Activated T-cell treated with anti-CD3 and anti-CD28 coated beads for 24 hours (primary cell): ENCODE results near the gene FAAP20.

Experiments used
- DNase-seq: peaks from one replicate; pipeline ENCODE4 v3.0.0-alpha.2; 2020; ENCODE audit warnings: low read depth

FAAP20 gene

GRCh38 chr1:2229911-2230731 lies 35.5 kb upstream of the FAAP20 start:
- no peak for DNase-seq

GRCh38 chr1:2229037-2229864 lies 34.7 kb upstream of the FAAP20 start:
- DNase-seq = peak; percentile 30

- DNase-seq = no peak
These were observed 34.1 kb upstream of the FAAP20 start for GRCh38 chr1:2228694-2229036.

- DNase-seq = no peak
These were observed 33.6 kb upstream of the FAAP20 start, which contains the start of gene SKI for GRCh38 chr1:2228157-2228594. SKI (plus strand) TSS chr1:2228319; CDS start chr1:2228767, 448 bp downstream.

- DNase-seq = peak; percentile 92
These were observed 33.0 kb upstream of the FAAP20 start for GRCh38 chr1:2227346-2228156.

GRCh38 chr1:2226525-2227345 lies 32.2 kb upstream of the FAAP20 start:
- no peak for DNase-seq

GRCh38 chr1:2224631-2225428 lies 30.3 kb upstream of the FAAP20 start:
- no peak for DNase-seq

- no peak for DNase-seq
These were observed 29.6 kb upstream of the FAAP20 start for GRCh38 chr1:2224170-2224584.

- no peak for DNase-seq
These were observed 26.7 kb upstream of the FAAP20 start for GRCh38 chr1:2221271-2221670.

- DNase-seq = no peak
These were observed 22.1 kb upstream of the FAAP20 start for GRCh38 chr1:2216767-2217058.

GRCh38 chr1:2215909-2216766 lies 21.6 kb upstream of the FAAP20 start:
- DNase-seq = no peak

- no peak for DNase-seq
These were observed 20.8 kb upstream of the FAAP20 start for GRCh38 chr1:2215329-2215728.

- no peak for DNase-seq
These were observed 20.1 kb upstream of the FAAP20 start for GRCh38 chr1:2214541-2215241.

GRCh38 chr1:2213576-2214505 lies 19.3 kb upstream of the FAAP20 start:
- DNase-seq = no peak

- DNase-seq = no peak
These were observed 18.2 kb upstream of the FAAP20 start for GRCh38 chr1:2212532-2213491.

- DNase-seq = no peak
These were observed 17.6 kb upstream of the FAAP20 start for GRCh38 chr1:2212274-2212531.

GRCh38 chr1:2210786-2211185 lies 16.2 kb upstream of the FAAP20 start:
- no peak for DNase-seq
